SK-MEL-5 (cell line): ENCODE measurements around the gene MBOAT1. TPM values are rescaled to one million over a fixed set of nuclear protein-coding genes. Genes with fewer than 3 reads are reported as not detected.

Experiments used
- DNase-seq: peaks from one replicate; pipeline ENCODE4 v3.0.0-alpha.2; 2016; ENCODE audit warnings: low read depth, low spot score
- in situ Hi-C: cut with HindIII; loops from 2 replicates; pipeline ENCODE4 v1.10.0; 2016; ENCODE audit warnings: low sequenced_read_pairs, high pct_unique_total_duplicates, low pct_unique_long_range_greater_than_20kb
- total RNA-seq: library from RNA; depleted of rRNA; stranded (reverse); fragments of >200 nt; shearing (Covaris generic); gene quantifications from 2 replicates; pipeline ENCODE4 v1.2.3, GENCODE V29; 2014

MBOAT1 gene
- total RNA-seq, 1 experiment from 2014 or later: 27.8 TPM

DNA sequence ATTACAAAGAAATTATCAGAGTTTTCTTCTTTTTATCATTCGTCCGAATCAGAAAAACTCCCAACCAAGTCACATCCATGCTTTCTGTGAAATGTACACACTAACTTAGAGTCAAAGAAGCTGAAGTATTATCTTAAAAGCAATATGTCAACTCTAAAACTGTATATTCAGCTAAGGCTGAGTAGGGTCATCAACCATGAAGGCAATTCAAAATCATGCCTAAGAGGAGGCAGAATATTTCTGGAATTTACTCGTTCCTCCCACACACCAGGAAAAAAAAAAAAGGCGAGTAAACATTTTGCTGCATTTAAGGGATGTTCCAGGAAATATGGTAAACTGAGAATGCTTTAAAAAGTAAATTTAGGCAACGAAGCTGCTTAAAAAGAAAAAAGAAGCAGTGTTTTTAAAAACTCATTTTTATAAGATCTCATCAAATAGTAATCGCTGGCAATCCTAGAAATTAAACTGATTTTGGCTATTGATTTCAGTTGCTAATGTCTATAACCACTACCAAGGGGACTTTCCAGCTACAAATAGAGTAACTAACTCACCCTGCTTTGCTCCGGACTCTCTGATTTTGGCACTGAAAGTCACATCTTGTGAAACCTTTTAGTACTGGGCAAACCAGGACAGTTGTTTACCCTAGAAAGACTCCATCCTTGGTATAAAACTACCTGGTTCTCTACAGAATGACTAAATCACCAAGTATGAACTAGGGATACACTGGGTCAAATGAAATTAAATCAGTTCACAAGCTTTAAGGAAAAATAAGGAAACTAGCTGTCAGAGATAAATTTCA lies 82.8 kb downstream of the MBOAT1 start:
- in situ Hi-C loops: no loop called here
- no peak for DNase-seq

DNA sequence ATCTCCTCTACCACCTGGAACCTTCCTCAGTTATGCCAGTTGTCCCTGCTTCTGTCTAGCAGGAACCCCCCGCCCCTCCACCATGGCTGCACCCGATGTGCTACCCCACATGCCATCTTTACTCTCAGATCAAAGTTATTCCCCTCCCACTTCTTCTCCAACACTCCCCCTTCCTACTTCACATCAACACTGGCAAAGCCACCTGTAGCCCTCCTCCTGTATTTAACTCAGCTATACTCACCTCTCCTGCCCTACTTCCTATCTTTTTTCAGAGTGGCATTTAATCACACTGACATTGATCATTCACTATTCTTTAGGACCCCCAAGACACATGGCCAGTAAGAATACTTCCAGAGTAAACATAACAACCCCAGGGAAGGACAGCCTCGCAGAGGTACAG lies 84.3 kb downstream of the MBOAT1 start:
- no peak for DNase-seq
- in situ Hi-C loops: no loop called here

DNA sequence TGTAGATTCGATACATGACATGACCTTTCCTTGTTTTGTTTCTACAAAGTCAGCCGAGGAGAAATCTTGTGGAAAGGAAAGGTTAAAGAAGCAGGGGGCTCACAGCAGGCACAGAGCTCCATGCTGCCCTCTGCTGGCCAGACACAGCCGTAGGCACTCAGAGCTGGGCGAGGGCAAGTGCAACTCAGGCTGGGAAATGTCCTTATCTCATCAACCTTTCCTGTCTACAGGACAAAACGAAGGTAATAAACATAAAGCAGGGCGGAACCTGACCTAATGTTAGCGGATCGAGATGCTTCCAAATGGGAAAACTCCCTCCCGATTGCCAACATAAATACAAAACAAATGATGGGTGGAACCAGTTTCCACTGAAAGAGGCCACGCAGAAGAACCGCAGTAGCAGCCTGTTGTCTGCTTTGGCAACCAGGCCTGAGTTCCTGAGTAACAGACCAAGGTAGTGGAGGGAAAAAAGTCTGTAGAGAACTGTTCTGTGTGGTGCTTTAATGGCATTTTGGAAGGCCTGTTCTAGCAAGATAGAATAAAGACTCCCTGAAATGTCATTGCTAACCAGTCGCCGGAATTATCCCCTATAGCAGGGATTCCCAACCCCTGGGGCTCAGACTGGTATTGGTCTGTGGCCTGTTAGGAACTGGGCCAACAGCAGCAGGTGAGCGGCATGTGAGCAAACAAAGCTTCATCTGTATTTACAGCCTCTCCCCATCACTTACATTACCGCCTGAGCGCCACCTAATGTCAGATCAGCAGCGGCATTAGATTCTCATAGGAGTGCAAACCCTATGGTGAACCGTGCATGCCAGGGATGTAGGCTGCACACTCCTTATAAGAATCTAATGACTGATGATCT lies 85.2 kb downstream of the MBOAT1 start:
- in situ Hi-C loops: no loop called here
- peak; percentile 94 for DNase-seq

DNA sequence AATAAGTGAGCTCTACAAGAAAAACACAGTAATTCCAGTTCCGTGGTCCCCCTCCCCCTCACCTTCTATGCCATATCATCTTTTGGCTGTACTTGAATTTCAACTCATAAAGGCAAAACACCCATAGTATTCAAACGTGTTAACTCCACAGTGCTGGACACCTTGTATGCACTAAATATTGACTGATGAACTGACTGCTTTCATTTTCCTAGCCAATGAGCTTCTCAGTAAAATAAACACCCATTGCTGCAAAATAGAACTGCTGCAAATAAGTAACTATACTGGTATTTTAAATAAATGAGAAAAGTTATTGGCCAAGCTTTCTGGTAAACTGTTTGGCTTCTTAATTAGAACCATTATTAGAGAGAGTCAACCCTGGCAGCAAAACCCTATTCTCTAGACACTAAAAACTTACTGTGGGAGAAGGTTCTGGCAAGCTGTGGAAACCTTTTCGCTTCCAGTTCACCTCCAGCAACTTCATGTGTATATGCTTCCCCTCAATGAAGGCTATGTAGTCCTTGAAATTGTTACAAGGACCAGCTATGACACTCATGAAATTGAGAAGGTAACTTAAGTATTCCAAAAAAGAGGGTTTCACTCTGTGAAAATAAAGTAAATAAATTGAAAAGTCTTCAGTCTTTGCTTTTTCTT lies 86.0 kb downstream of the MBOAT1 start:
- in situ Hi-C loops: no loop called here
- no peak for DNase-seq

DNA sequence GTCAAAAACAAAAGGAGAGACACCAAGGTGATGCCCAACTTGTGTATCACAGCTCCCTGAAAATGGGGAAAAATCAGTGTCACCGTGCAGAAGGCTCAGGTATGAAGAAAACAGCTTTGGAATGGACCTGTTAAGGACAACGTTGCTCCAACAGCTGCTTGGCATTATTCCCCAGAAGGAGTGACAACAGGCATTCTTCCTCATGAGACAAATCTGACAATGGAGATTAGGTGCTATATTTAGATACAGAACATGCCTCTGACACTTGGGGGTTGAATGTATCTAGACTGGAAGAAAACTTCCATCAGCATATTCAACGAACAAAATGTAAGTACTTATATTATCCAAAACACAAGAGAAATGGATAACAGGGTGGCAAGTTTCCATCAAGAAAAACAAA lies 87.7 kb downstream of the MBOAT1 start:
- DNase-seq: no peak
- in situ Hi-C loops: no loop called here

DNA sequence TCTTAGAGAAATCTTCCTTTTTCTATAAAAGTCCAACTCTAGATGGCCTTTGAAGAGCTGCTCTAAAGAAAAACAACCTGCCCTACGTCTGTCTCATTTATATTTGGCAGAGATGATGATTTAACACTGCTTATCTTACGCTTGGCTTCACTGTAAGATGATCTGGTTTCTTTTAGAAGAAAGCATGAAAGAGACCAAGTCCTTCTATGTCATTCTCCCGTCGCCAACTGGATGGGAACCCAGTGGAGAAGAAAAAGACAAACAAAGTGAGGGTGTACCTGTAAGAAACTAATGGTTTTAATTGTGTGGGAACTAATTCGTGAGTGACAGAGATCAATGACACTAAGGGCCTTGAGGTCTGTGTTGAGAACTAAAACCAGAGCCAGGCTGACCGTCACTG lies 92.8 kb downstream of the MBOAT1 start:
- in situ Hi-C loops: no loop called here
- DNase-seq: no peak

DNA sequence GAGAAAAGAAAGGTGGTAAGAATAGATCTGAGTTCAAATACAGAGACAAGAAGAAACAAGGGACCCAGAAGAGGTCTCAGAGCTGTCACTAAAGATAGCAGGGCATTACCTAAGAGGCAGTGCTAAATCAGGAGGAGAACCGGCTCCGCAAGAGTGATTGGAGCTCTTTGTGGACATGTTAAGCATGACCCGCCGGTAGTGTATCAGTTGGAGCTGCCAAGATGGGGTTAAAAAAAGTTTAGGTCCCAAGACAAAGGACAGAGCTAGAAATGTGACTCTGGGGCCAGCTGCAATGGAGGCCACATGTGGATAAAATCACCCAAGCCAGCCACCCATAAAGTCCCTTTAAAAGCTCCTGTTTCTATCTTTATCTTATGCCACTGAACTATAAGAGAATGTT lies 93.4 kb downstream of the MBOAT1 start:
- DNase-seq: no peak
- in situ Hi-C loops: no loop called here

DNA sequence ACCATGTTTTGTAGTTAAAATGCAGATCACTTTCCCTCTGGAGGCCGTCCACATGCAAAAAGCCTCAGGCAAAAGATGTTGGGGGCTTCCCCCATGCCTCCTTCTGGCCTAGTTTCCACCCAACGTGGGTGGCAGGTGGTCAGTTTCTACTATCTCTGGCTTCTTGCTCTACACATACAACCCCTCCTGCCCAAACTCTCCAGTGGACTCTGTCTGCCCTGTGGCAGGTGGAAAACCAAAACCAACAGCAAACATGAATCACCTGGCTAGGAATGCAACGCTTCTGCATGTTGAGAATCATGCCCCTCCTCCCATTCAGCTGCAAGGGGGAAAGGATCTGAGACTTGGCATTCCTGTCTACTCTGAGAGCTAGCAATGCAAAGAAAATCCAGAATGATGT lies 94.8 kb downstream of the MBOAT1 start:
- in situ Hi-C loops: no loop called here

DNA sequence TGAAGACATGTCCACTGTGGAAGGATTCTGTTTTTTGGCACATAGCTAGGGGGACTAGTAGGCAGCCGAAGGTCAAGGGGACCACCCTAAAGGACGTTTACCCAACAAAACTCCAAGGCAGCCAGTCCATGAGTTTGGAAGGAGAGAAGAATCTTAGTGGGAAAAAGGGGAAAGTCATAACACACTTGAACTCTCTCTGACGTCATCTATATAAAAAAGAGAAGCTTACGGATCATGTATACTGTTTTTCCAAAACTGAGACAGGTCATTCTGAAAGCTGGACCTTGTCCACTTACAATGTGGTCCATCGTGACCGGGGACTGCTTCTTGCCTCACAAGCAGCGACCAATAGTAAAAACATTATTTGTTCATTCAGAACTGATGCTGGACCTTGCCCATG lies 95.5 kb downstream of the MBOAT1 start:
- DNase-seq: no peak
- in situ Hi-C loops: no loop called here

More for the DNA sequence above, 94.8 kb downstream of the MBOAT1 start:
- DNase-seq: no peak

DNA sequence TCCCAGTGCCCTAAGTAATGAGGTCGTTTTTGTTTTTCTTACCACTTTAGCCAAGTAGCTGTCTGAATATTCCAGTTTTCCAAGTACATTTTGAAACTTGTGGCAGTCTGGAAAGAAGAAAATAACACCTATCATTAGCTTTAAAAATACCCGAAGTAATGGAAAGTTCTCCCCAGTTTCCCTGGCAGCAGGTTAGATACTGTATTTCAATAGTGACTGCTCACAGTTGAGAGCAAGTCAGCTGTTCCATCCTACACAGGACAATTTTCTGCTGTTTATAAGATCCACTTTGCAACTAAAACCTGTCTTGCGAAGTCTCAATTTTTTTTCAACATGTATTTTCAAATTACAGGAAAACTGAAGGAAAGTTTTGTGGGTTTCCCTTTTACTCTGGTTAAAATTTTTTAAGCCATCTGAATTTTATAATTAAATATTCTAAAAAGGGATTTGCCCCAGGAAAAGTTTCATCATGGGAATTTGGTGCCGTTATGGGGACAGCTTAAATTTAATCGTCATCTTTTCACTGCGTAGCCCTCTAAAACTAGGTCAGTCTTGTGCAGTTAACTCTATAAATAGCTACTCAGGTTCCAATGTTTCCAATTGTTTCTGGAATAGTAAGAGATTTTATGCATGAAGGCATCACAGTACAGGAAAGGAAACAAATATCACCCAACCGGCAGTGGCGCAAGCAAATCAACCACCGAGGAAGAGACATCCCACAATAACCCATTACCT lies 96.9 kb downstream of the MBOAT1 start:
- in situ Hi-C loops: no loop called here
- no peak for DNase-seq

DNA sequence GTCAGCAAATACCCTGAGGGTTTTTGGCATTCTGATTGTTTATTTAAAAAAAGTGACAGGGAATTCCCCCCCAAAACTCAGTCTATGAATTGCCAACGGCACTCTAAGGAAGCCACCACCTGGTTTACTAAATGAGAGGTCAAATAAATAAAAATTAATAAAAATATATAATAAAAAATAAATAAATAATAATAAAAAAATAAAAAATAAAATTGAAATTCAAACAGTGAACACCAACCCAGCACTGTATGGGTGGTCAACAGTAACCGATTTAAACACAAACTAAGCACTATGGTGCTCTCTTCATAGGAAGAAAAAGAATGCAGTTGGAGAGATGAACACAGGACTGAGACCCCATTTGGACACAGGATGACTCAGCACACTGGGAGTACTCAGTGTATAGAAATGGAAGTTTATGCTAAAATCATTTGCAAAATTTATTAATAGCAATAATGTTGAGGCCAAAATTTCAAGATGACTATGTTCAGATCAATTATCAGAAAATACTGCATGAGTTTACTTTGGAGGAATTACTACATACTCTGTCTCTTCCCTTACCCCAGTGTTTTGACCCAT lies 98.5 kb downstream of the MBOAT1 start:
- DNase-seq: no peak
- in situ Hi-C loops: no loop called here

DNA sequence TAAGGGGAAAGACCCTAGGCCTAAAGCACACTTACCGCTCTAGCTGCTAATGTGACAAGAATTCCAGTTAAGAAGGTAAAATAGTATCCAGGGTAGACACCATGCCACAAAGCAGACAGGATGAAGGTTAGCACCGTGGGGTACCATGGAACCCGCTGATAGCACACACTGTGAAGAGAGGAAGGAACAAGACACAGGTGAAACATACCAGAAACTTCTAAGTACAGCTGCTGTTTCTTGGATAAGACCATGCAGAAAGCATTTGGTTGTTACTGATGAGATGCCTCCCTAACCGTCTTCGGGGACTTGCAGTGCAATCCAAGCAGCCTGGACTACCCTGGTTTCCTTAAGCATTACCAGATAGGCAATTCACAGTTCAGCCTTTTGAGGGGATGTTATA lies 99.4 kb downstream of the MBOAT1 start:
- no peak for DNase-seq

DNA sequence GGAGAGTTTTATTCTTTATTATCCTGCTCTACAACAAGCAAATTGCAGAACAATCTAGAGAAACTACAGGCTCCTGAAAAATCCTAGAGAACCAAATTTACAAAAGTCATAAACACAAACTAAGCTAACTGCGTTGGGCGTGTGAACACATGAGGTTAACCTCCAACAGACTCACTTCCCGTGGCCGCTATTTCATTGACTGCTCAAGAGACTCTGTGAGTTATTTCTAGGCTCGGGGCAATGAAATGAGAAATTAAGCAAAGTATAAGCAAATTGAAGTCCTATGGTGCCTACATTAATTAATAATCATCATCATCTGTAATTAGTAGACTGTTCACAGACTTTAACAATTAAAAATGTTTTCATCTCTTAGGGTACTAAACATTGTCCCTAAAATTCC lies 100.0 kb downstream of the MBOAT1 start:
- in situ Hi-C loops: no loop called here
- no peak for DNase-seq

More for the DNA sequence above, 99.4 kb downstream of the MBOAT1 start:
- in situ Hi-C loops: no loop called here

DNA sequence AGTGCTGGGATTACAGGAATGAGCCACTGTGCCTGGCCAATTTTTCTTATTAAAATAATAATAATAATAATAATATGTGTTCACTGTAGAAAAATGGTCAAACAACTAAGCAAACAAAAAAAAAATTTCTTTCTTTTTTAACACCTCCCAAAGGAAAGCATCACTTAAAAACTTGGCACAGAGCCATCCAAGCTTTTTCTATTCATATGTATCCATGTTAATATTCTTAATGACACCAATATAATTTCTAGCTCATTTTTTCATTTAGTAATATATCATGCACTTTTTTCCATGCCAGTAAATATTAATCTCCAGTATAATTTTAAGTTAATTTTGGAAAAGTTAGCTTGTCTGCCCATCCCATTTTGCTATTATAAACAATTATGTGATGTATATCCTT lies 101.8 kb downstream of the MBOAT1 start:
- DNase-seq: no peak
- in situ Hi-C loops: no loop called here

DNA sequence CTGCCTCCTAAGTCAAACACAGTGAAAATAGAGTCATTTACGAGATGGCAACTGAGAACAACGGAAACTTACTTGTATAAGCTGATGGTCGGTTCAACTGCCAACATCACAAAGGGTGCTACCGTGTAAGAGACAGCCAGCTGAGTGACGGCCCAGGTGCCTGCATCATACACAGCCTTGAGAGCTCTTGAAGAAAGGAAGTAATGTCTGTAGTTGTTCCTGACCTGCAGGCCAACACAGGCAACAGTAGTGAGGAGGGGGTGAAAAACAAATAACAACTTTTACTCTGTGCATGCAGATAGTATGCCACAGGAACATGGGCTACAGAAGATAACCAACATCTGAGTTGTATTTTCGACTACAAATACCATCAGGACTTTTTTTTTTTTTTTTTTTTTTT lies 102.7 kb downstream of the MBOAT1 start:
- in situ Hi-C loops: no loop called here
- no peak for DNase-seq

DNA sequence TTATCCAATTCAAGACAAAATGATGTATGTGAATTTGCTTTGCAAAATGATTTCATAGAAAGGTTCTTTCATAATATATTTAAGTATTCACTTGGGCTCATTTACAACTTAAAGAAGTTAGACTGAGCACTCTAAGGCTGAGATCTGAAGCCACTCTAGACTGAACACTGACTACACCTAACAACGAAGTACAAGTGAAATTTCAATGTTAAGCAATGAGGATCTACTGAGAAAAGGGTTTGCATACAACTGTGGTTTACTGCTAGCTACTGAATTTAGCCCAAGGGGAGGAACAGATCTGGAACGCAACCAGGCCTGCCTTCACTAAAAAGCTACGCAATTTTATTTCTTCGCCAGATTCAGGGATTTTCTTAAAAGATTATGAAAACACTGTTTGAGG lies 106.4 kb downstream of the MBOAT1 start:
- in situ Hi-C loops: no loop called here

DNA sequence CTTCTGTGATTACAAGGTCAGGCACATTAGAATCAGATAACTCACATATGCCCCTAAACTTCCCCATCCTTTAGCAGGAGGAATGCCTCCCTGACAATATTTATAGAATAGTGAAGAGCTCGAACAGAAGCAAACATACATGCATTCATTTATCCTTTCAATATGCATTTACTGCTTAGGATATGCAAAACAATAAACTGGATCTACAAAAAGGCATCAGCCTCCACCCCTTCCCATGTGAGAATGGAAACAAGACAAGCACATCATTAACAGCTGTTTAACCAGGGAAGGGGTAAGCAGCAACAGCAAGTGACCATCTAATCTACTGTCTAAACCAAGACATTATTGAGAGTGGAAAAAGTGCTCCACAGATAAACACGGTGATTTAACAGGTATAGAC lies 107.6 kb downstream of the MBOAT1 start:
- in situ Hi-C loops: no loop called here
- no peak for DNase-seq

More for the DNA sequence above, 106.4 kb downstream of the MBOAT1 start:
- DNase-seq: no peak
